Activated B cell treated with CpG ODN at 0.5 μM for 24 hours (primary cell): ENCODE data around the gene SLC9B1. TPM values are rescaled to one million over a fixed set of nuclear protein-coding genes. Genes with fewer than 3 reads are reported as not detected.
"Not testable (repeated sequence)": the region's sequence is repeated elsewhere in the genome, so short reads cannot be mapped to it uniquely, and the experiment has no call there.

Experiments used
- ATAC-seq: fragments of 200-7000 bp; cut with Tn5 transposase; one replicate; pipeline ENCODE4 v1.10.0; 2021; ENCODE audit warnings: low read depth, mild to moderate bottlenecking, moderate library complexity
- CTCF ChIA-PET: fragments of 350-600 bp; sonication (Branson Sonifier 250); formaldehyde crosslinking; loops from one replicate; lab custom pipeline; 2021; ENCODE audit warnings: antibody characterized with exemption; lab: Charles Lee
- POLR2A ChIA-PET: fragments of 350-600 bp; sonication (Branson Sonifier 250); formaldehyde crosslinking; loops from one replicate; lab custom pipeline; 2021; ENCODE audit warnings: antibody characterized with exemption; lab: Charles Lee
- DNase-seq: peaks from one replicate; pipeline ENCODE4 v3.0.0; 2022
- H3K27ac Mint-ChIP-seq: one replicate; pipeline ENCODE4 v1.8.0; 2020; ENCODE audit warnings: mixed read lengths
- H3K27me3 Mint-ChIP-seq: one replicate; pipeline ENCODE4 v1.8.0; 2021; ENCODE audit warnings: mixed read lengths
- H3K36me3 Mint-ChIP-seq: one replicate; pipeline ENCODE4 v1.8.0; 2021; ENCODE audit warnings: low read depth, mixed read lengths
- H3K4me1 Mint-ChIP-seq: one replicate; pipeline ENCODE4 v1.8.0; 2021; ENCODE audit warnings: mixed read lengths
- H3K4me3 Mint-ChIP-seq: one replicate; pipeline ENCODE4 v1.8.0; 2020; ENCODE audit warnings: mild to moderate bottlenecking, mixed read lengths
- H3K9me3 Mint-ChIP-seq: one replicate; pipeline ENCODE4 v1.8.0; 2020; ENCODE audit warnings: mixed read lengths
- intact Hi-C: fragments of 100-400 bp; cut with micrococcal nuclease; formaldehyde crosslinking; loops from one replicate; pipeline ENCODE4 v1.15.1; 2024
- total RNA-seq: library from RNA; stranded (reverse); gene quantifications from 2 replicates; pipeline ENCODE4 v1.2.3, GENCODE V29; 2022
- TF ChIP-seq, protein P1 (sequence below): fragments of 200-600 bp; IDR thresholded peaks from one replicate; pipeline ENCODE4 v1.8.0; 2022; ENCODE audit warnings: antibody characterized with exemption, mild to moderate bottlenecking

SLC9B1 gene
- total RNA-seq, 1 donor from 2014 or later, result 2.5 TPM

DNA sequence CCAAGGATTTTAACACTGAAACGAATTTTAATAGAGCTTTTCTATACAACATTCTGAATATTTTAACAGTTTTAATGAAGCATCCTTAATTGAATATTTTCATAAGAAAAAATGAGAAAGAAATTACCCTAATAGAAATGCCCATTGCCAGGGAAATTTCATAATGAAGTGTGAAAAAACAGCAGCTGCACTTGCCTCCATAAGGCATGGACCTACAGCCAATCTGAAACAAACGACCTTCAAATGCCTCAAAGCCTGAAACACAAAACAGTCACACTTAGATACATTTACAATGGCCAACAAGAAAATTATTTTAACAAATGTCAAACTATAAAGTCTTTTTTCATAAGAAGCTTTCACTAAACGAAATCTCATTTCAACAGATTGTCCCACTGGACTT lies 74.4 kb downstream of the SLC9B1 start:
- no peaks in the 10 kb centered on the region for H3K4me1 Mint-ChIP-seq
- intact Hi-C loops, result no loop called here
- CTCF ChIA-PET, result no interaction called here
- no peak overlapping the region for H3K27ac Mint-ChIP-seq
- DNase-seq (no peak), ATAC-seq (no peak)
- TF ChIP-seq, protein P1, sequence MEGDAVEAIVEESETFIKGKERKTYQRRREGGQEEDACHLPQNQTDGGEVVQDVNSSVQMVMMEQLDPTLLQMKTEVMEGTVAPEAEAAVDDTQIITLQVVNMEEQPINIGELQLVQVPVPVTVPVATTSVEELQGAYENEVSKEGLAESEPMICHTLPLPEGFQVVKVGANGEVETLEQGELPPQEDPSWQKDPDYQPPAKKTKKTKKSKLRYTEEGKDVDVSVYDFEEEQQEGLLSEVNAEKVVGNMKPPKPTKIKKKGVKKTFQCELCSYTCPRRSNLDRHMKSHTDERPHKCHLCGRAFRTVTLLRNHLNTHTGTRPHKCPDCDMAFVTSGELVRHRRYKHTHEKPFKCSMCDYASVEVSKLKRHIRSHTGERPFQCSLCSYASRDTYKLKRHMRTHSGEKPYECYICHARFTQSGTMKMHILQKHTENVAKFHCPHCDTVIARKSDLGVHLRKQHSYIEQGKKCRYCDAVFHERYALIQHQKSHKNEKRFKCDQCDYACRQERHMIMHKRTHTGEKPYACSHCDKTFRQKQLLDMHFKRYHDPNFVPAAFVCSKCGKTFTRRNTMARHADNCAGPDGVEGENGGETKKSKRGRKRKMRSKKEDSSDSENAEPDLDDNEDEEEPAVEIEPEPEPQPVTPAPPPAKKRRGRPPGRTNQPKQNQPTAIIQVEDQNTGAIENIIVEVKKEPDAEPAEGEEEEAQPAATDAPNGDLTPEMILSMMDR, result no peak
- no peaks in the 10 kb centered on the region for H3K27me3 Mint-ChIP-seq
- peaks cover 15% of the 10 kb centered on the region for H3K36me3 Mint-ChIP-seq
- H3K4me3 Mint-ChIP-seq, result no peak overlapping the region
- H3K9me3 Mint-ChIP-seq, result peaks cover 13% of the 10 kb centered on the region
- POLR2A ChIA-PET, result no interaction called here

DNA sequence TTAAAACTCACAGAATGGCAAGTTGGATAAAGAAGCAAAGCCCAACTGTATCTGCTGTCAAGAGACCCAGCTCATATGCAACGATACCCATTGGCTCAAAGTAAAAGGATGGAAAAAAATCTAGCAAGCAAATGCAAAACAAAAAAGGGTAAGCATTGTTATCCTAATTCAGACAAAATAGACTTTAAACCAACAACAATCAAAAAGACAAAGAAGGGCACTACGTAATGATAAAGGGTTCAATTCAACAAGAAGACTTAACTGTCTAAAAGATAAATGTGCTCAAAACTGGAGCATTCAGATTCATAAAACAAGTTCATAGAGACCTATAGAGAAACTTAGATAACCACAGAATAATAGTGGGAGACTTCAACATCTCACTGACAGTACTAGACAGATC lies 81.4 kb downstream of the SLC9B1 start:
- POLR2A ChIA-PET, DNase-seq, H3K4me3 Mint-ChIP-seq, CTCF ChIA-PET, H3K4me1 Mint-ChIP-seq, intact Hi-C loops, H3K27ac Mint-ChIP-seq, H3K27me3 Mint-ChIP-seq, ATAC-seq: not testable (repeated sequence)
- peaks cover 13% of the 10 kb centered on the region for H3K9me3 Mint-ChIP-seq
- peaks cover 17% of the 10 kb centered on the region for H3K36me3 Mint-ChIP-seq

DNA sequence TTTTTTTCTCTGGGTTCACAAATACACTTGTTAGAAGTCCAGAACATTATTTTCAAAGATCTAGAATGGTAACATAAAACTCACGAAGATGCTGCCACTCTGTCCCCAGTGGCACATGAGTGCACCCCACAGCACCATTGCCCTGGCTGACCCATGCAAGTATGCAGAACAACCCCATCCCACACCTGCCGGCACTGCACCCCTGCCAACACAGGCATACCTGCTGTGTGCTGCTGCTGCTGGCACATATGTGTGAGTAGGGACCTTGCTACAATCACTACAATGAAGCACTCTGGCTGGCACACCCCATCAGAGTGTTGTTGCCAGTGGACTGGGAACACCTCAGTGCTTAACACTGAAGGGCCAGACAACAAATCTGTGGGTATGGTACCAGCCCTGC lies 83.8 kb downstream of the SLC9B1 start:
- Mint-ChIP-seq H3K4me1 (no peaks in the 10 kb centered on the region), H3K4me3 (no peak overlapping the region), H3K9me3 (no peaks in the 10 kb centered on the region), H3K36me3 (peaks cover 7% of the 10 kb centered on the region), H3K27ac (no peak overlapping the region), H3K27me3 (no peaks in the 10 kb centered on the region)
- intact Hi-C loops, result no loop called here
- CTCF ChIA-PET, result no interaction called here
- DNase-seq, result no peak
- POLR2A ChIA-PET, result no interaction called here
- ATAC-seq, result no peak
- TF ChIP-seq, protein P1, result no peak

DNA sequence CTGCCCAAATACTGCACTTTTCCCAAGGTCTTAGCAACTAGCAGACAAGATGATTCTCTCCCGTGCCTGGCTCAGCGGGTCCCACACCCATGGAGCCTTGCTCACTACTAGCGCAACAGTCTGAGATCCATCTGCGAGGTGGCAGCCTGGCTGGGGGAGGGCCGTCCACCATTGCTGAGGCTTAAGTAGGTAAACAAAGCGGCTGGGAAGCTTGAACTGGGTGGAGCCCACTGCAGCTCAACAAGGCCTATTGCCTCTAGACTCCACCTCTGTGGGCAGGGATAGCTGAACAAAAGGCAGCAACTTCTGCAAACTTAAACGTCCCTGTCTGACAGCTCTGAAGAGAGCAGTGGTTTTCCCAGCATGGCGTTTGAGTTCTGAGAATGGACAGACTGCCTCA lies 99.8 kb downstream of the SLC9B1 start:
- ATAC-seq, CTCF ChIA-PET, H3K27ac Mint-ChIP-seq, intact Hi-C loops, DNase-seq, H3K4me3 Mint-ChIP-seq, H3K4me1 Mint-ChIP-seq, H3K27me3 Mint-ChIP-seq, POLR2A ChIA-PET: not testable (repeated sequence)
- H3K9me3 Mint-ChIP-seq, result peaks cover 19% of the 10 kb centered on the region
- H3K36me3 Mint-ChIP-seq, result peaks cover 36% of the 10 kb centered on the region

DNA sequence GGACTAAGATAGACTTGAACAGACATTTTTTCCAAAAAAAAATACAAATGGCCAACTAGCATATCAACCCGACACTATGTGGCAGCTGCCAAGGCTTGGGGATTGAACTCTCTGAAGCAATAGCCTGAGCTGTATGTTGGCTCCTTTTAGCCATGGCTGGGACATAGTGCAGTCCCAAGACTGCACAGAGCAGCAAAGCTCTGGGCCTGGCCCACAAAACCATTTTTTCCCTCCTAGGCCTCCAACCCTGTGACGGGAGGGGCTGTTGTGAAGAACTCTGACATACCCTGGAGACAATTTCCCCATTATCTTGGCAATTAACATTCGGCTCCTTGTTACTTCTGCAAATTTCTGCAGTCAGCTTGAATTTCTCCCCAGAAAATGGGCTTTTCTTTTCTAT lies 100.6 kb downstream of the SLC9B1 start:
- no peak overlapping the region for H3K4me3 Mint-ChIP-seq
- no peak for ATAC-seq
- peaks cover 44% of the 10 kb centered on the region for H3K36me3 Mint-ChIP-seq
- DNase-seq, result no peak
- H3K27me3 Mint-ChIP-seq, result no peaks in the 10 kb centered on the region
- intact Hi-C loops, result no loop called here
- H3K9me3 Mint-ChIP-seq, result peaks cover 28% of the 10 kb centered on the region
- TF ChIP-seq, protein P1, result no peak
- no peak overlapping the region for H3K27ac Mint-ChIP-seq
- no peaks in the 10 kb centered on the region for H3K4me1 Mint-ChIP-seq
- ChIA-PET CTCF (no interaction called here), POLR2A (no interaction called here)

DNA sequence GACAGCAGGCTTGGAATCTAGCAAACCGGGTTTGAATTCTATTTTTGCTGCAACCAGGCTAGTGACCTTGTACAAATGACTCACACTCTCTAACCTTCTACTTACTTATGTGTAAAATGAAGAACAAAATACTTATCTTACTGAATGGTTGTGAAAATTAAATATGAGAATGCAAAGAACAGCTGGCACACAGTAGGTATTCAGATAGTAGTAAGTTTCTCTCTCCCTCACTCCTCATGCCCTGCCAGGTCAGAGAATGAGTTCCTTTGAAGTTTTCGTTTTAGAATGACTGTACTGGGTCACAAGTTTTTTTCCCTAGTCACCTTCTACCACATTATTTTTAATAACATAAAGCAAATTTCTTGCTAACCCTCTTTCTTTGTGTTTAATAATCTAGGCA lies 117.7 kb downstream of the SLC9B1 start:
- TF ChIP-seq, protein P1, result no peak
- intact Hi-C loops, result no loop called here
- POLR2A ChIA-PET, result no interaction called here
- no peaks in the 10 kb centered on the region for H3K9me3 Mint-ChIP-seq
- no peak overlapping the region for H3K27ac Mint-ChIP-seq
- no peaks in the 10 kb centered on the region for H3K27me3 Mint-ChIP-seq
- H3K4me1 Mint-ChIP-seq, result no peaks in the 10 kb centered on the region
- H3K4me3 Mint-ChIP-seq, result no peak overlapping the region
- DNase-seq (no peak), ATAC-seq (no peak)
- CTCF ChIA-PET, result no interaction called here
- no peaks in the 10 kb centered on the region for H3K36me3 Mint-ChIP-seq

DNA sequence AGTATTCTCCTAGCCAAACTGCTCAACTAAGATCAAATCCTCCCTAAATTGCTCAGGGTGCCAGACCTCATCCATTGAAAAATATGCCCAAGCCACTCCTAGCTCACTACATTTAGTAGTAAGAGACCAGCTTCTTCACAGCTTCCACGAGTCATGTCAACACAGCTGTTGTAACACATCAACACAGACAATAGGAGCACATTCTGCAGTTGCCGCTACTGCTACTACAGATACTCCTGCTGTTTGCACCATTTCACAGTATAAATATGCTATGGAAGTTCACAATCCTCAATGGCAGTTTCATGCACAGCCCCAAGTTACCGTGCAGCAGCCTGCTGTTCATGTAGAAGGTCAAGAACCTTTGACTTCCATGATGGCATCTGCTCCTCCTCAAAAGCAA lies 121.9 kb downstream of the SLC9B1 start:
- H3K4me1 Mint-ChIP-seq, ATAC-seq, DNase-seq, H3K36me3 Mint-ChIP-seq, CTCF ChIA-PET, H3K27me3 Mint-ChIP-seq, H3K9me3 Mint-ChIP-seq, intact Hi-C loops, H3K27ac Mint-ChIP-seq, POLR2A ChIA-PET, H3K4me3 Mint-ChIP-seq: not testable (repeated sequence)

DNA sequence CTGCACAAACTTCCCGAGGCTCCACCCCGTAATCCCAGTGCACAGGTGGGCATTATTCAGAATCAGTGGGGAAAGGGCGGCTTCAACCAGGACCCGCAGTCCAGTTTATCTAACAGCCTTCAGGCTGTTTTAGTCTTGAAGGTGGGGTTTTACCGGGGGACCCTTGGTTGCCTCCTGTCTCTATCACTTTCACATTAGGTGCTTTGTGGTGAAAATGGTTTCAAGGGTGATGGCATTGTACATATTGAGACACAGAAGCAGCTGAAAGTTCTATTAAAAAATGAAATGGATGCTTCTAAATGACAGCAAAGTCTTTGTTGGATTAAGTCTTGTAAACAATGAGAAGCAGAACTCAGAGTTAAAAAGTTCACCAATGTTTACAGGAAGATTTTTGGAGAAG lies 123.0 kb downstream of the SLC9B1 start:
- H3K9me3 Mint-ChIP-seq, H3K4me1 Mint-ChIP-seq, POLR2A ChIA-PET, H3K27me3 Mint-ChIP-seq, ATAC-seq, H3K36me3 Mint-ChIP-seq, H3K27ac Mint-ChIP-seq, intact Hi-C loops, CTCF ChIA-PET, DNase-seq, H3K4me3 Mint-ChIP-seq: not testable (repeated sequence)

DNA sequence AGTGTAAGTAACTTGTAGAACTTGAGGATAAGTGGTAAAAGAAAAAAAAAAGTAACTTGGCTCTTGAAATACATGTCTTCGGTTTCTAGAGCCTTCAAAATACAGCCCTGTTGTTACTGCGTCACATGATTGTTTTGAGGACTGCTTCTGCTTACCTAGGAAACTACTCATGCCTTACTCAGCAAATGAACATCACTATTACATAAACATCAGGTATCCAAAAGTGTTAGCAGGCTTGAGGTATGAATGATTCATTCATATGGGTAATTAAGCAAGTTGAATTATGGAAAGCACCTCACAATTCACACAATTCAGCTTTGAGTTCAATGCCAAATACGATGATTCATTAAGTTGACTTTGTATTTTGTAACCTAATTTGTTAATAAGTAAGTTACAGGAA lies 129.6 kb downstream of the SLC9B1 start:
- H3K36me3 Mint-ChIP-seq, ATAC-seq, CTCF ChIA-PET, H3K4me3 Mint-ChIP-seq, H3K9me3 Mint-ChIP-seq, H3K4me1 Mint-ChIP-seq, DNase-seq, intact Hi-C loops, POLR2A ChIA-PET, H3K27me3 Mint-ChIP-seq, H3K27ac Mint-ChIP-seq: not testable (repeated sequence)
